Loucy (cell line): ENCODE data around the gene SOX1.

Experiments used
- CTCF ChIP-seq: fragments of 200-600 bp; sonication (generic); conservative IDR thresholded peaks from 2 replicates; pipeline ENCODE4 v1.5.1; 2014; ENCODE audit warnings: mild to moderate bottlenecking, antibody characterized with exemption, low read length
- EZH2phosphoT487 ChIP-seq: fragments of 200-600 bp; IDR thresholded peaks from 2 replicates; pipeline ENCODE4 v1.6.1; 2018; ENCODE audit warnings: antibody characterized with exemption, mild to moderate bottlenecking, moderate library complexity, borderline replicate concordance

GRCh38 chr13:112077729-112078128, 10.8 kb downstream of the SOX1 start:
- TF ChIP-seq CTCF (no peak), EZH2phosphoT487 (no peak)
